A549 (cell line): ENCODE data around the gene ADGRG1.

Experiments used
- CTCF ChIP-seq: fragments of >200 bp; sonication (Bioruptor Twin); formaldehyde crosslinking; IDR thresholded peaks from 3 replicates; pipeline ENCODE4 v1.5.1; 2016
- ELK1 ChIP-seq: fragments of 150-350 bp; IDR thresholded peaks from 2 replicates; pipeline ENCODE4 v1.6.1; 2014; ENCODE audit warnings: low read depth, mild to moderate bottlenecking, low read length
- HOXA7 ChIP-seq: fragments of 250-450 bp; sonication (Bioruptor Pico); IDR thresholded peaks from 2 replicates; pipeline ENCODE4 v1.5.0; 2020; ENCODE audit warnings: mild to moderate bottlenecking, moderate library complexity
- HOXB13 ChIP-seq: fragments of 250-450 bp; sonication (Bioruptor Pico); IDR thresholded peaks from 2 replicates; pipeline ENCODE4 v1.5.0; 2020; ENCODE audit warnings: low read depth, mild to moderate bottlenecking, moderate library complexity
- JUNB ChIP-seq: fragments of >200 bp; sonication (Bioruptor Twin); formaldehyde crosslinking; IDR thresholded peaks from 2 replicates; pipeline ENCODE4 v1.6.1; 2016
- MAFK ChIP-seq: fragments of 450-650 bp; IDR thresholded peaks from 2 replicates; pipeline ENCODE4 v1.6.1; 2014; ENCODE audit not compliant: partially characterized antibody
- NFE2L2 ChIP-seq: fragments of 150-350 bp; conservative IDR thresholded peaks from 2 replicates; pipeline ENCODE4 v1.6.1; 2014; ENCODE audit warnings: low read length
- POLR2A ChIP-seq: IDR thresholded peaks from 2 replicates; pipeline ENCODE4 v1.6.1; 2012; ENCODE audit warnings: mild to moderate bottlenecking, low read length
- POLR2AphosphoS2 ChIP-seq: conservative IDR thresholded peaks from 2 replicates; pipeline ENCODE4 v1.6.1; 2012; ENCODE audit warnings: low read length, improper control_type of control experiment, inconsistent platforms
- RCOR1 ChIP-seq: fragments of 150-350 bp; IDR thresholded peaks from 2 replicates; pipeline ENCODE4 v1.6.1; 2014; ENCODE audit warnings: antibody characterized with exemption, low read length, low read depth
- TF ChIP-seq, protein P1 (sequence below): IDR thresholded peaks from 2 replicates; pipeline ENCODE4 v1.6.1; 2012

DNA sequence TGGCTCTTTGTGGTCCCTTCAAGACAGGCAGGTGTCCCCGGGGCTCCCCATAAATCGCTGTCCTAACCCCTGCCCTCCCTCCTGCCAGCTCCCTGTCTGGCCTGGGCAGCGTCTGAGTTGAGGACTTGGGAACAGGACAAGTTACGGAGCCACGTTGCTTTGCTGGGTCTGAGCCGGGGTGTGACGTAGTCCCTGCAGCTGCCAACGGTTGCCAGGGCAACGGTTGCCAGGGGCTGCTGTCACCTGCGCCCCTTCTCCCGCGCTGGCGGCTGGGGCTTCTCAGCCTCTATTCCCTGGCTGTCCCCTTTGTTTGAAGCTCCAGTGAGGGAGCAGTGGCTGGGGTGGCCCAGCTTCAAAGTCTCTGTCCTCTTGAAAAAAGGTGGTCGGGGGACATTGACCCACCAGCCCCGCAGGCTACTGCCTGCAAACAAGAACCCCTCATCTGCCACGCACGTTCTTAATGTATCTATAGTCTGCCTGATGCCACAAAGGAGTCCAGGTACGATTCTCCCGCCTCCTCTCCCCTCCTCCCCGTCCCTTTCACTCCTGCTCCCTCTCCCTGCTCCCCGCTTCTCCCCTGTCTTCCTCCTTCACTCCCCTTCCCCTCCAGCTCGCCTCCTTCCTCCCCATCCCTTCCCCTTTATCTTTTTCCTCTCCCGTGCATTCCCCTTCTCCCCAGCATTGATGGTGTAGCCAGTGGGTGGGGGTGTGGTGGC lies 10.9 kb downstream of the ADGRG1 start:
- no peak for TF ChIP-seq JUNB
- TF ChIP-seq CTCF: no peak
- TF ChIP-seq HOXA7 (CRISPR knock-in tag): no peak
- TF ChIP-seq MAFK: no peak
- TF ChIP-seq ELK1: no peak
- TF ChIP-seq HOXB13 (CRISPR knock-in tag): no peak
- TF ChIP-seq NFE2L2: no peak
- no peak for TF ChIP-seq RCOR1
- no peak for TF ChIP-seq POLR2A
- TF ChIP-seq, protein P1, sequence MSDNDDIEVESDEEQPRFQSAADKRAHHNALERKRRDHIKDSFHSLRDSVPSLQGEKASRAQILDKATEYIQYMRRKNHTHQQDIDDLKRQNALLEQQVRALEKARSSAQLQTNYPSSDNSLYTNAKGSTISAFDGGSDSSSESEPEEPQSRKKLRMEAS: no peak
- no peak for TF ChIP-seq POLR2AphosphoS2
